HG03108 (cell line): ENCODE measurements around the gene HDAC11.

ENCODE experiments used
- ATAC-seq: cut with Tn5 transposase; IDR thresholded peaks from one replicate; pipeline ENCODE4 v1.9.1; 2021; ENCODE audit warnings: moderate library complexity; ENCODE audit not compliant: unreplicated experiment

HDAC11 gene

DNA sequence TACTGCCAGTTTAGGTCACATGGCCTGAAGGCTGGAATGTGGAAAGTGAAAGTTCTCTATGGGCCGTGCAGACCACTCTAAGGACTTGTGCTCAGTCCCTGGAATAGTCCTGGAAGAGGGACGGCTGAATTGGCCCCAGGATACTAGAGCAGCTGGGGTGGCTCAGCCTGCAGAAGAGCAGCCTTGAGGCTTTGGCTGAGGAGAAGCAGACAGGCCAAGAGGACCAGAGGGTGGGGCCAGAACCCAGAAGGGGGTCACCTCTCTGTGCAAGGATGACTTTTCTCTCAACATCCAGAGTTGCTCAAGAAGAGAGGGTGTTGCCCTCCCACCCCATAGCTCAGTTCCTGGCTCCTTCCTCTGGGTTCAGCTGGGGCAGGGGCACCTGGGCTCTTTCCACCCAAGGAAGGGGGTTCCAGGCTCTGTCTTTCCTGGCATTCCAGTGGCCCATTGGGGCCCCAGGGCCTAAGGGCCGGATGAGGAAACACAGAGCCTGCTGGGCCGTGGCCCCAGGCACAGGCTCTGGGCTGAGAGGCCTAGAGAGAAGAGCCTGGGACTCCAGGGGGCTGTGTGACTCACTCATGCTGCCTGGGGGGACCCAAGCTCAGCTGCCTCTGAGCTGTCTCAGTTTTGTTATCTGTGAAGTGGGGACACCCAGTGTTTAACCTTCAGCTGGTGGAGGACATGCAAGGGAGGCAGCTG is 60.3 kb downstream of the HDAC11 start:
- no peak for ATAC-seq

DNA sequence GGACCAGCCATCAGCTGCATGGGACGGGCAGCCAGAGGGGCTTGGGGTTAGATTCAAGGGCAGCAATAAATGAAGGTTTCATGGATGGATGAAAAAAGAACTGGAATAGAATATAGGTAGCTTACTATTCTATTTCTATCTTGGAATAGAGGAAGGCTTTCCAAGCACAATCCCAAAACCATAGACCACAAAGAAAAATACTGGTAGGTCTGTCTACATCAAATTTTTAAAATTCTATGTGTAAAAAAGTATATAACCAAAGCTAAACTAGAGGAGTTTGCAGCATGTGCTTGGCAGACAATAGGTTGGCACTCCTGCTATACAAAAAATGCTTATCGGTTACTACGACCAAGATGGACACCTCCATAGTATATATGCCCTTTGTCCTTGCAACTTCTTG is 61.6 kb downstream of the HDAC11 start:
- ATAC-seq, result no peak

DNA sequence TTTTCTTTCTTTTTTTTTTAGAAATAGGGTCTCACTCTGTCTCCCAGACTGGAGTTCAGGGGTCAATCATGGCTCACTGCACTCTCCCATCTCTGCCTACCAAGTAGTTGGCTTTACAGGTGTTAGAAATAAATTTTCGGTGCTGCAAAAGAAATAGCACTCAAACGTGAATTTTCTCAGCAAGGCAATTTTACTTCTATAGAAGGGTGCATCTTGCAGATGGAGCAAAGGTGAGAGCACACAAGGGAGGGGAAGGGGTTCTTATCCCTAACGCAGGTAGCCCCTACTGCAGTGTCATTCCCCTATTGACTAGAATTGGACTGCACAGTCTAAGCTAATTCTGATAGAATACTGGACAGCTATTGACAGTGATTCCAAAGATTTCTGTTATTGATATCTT is 62.0 kb downstream of the HDAC11 start:
- ATAC-seq, result no peak

DNA sequence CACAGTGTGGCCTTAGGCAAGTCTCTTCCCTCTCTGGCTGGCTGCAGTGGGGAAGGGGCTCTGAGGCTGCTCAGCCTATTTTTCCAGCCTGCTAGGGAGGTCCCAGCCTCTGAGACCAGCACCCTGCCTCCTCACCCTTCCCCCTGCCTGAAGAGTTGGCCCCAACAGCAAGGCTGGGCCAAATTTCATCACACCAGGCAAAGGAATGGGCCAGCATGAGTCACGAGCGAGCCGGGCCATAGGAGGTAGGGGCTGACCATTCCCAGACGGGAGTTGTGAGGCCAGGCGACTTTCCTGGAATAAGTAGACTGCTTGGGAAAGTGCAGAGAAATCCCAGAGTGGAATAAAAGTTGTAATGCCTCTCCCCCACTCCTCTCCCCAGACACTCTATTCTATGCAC is 63.1 kb downstream of the HDAC11 start:
- ATAC-seq, result no peak

DNA sequence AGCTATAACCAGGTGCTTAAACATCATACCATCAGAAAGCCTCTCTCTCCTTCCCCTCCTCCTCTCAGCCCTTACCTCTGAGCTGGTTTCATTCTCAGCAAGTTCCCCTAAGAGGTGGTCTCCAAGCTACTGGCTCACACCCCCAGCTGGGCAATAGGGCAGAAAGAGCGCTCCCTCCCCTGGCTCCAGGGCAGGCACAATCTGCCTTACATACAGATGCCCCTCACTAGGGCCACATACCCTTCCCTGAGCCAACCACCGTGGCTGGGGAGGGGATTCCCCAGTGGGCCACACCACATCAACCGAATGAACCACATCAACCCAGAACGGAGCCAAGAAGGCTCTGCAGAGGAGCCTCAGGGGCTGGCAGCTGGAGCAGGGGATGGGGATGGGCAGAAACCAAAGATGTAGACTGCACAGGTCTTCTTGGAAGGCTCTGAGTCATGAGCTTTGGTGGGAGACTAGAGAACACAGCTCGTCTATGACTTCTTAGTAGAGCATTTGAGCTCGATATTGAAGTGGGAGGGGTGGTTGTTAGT is 64.3 kb downstream of the HDAC11 start:
- ATAC-seq, result no peak

DNA sequence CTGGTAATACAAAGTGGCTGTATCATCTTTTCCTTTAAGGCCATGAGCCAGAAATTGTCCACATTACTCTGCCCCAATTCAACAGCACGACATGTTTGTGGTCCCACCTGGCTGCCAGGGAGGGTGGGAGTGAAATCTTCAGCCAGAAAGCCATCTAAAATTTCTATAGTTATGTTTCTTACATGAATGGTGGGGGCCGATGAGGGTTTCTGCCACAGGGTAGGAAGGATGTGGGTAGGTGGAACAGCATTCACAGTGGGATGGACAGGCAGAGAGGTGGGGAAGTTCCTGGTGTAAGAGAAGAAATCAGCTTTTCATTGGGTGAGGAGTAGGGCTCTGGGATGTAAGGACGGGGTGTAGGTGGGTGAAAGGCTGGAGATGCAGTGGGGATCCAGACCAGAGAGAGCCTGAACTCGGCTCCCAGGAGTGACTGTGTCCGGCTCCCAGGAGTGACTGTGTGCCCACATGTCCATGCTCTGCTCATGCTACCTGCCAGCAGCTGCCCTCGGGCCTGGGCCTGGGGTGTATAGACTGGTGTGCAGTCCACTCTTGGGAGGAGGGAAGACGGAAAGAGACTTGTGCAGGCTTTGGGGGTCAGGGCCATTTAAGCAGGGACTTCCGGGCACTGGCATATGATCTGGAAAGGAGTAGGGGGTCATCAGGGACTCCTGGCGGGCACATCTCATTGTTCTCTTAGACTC is 65.0 kb downstream of the HDAC11 start:
- ATAC-seq, result no peak

DNA sequence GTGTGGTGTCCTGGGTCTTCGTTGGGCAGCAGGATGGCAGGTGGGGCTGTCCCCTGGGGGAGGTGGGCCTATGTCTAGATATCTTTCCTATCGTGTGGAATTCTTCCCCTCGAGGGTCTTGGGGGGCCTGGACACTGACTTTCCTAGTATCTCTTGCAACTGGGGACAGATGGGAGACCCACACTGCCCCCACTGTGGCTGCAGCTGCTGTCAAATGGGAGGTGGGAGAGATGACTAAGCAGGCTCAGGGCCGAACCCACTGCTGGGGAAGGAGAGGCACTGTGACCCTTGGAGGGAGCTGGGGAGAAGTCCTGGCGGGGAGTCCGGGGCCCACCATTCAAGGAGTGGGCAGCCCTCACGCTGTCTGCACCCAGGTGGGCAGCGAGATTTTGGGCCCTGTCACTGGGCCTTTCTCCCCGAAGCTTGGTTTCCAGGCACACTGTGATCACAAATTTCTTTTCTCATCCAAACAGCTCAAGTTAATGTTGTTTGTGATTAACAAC is 65.9 kb downstream of the HDAC11 start:
- ATAC-seq, result no peak

DNA sequence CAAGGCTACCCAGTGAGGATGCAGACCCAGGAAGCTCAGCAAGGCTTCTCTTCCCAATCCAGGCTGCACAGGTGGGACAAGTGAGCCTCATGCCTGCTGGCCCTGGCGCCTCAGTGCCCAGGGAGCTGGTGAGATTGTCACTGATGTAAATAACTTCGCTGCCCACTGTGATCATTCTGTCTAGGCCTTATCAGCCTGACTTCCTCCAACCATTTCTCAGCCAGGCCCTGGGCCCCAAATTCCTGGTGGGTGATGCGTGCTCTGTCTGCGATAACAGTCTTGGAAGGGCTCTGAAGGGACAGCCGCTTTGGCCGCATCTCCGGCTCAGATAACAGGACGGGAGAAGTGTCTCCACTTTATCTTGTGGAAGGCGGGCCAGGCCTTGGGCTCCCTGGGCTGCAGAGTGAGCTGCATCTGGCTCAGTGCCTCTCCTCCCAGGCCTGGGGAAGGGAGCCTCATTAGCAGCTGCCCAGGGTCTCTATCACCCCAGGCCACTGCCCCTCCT is 66.6 kb downstream of the HDAC11 start:
- ATAC-seq, result no peak

DNA sequence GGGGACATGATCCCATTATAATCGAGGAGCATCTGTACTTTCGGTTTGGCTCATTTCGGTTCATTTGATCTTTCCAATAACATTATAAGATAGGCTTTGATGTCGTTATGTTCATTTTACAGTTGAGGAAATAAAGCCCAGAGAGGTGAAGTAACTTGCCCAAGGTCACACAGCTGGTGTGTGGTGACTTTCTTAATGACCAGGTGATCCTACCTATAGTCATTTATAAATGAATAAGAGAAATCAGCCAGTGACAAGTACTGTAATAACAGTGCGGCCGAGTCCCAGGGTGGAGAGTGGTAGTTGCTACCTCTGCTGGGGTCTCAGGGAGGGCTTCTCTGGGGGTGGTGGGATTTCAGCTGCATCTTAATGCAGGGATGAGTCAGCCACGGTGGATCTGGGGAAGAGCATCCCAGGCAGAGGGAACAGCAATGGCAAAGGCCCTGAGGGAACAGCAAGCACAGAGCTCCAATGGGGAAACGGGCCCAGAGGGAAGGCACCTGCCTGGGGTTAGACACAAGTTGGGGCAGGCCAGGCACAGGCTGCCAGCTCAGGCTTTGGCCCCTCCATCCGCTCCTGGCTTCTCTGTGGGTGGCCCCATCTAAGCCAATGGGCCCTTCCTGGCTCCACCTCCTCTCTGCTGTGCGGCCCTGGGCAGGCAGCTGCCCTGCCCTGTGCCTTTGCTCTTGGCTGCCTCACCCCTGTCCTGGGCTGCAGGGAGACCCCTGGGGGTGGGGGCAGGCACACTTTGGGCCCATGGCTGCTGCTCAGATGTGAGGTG is 67.7 kb downstream of the HDAC11 start:
- no peak for ATAC-seq

DNA sequence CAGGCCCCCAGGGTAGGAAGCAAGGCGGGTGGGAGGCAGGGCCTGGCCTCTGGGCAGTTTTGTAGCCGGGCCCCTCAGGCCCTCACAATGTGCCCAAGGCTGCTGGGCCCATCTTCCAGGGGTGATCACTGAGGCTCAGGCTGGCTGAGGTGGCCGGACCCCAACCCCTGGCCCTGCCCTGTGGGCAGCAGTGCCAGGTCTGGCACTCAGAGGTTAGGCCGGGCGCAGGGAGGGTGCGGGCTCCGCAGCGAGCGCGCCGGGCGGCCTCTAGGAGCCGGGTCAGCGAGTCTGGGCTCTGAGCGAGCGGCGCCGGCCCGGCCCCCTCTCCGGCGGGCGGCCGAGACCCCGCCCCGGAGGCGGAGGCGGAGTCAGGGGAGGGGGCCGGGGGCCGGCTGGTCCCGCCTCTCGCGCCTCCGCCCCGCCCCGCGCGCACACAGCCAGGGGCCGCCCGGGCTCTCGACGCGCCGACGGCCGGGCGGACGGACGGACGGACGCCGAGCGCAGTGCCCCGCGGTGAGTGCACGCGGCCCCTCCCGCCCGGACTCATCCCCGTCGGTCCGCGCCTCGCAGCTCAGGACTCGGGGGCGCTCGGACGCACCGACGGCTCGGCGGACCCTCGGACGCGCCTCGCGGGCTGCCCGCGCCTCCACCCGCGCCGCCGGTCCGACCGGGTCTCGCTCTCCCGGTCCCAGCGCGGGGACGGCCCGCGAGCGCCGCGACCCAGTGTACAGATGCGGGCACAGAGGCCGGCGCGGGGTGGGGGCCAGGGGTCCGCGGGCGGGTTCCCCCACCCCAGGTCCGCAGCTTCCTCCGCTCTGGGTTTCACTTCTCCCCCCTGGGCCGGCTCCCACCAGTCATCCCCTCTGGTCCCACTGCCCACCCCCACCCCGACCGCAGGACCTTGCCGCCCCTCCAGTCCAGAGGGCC is 68.9 kb downstream of the HDAC11 start, which contains the start of gene FBLN2:
TSS of gene FBLN2 (plus strand) at position 430 of the 927 bp plus-strand sequence. CDS start 21,231 bp downstream, outside the sequence.
- no peak for ATAC-seq

DNA sequence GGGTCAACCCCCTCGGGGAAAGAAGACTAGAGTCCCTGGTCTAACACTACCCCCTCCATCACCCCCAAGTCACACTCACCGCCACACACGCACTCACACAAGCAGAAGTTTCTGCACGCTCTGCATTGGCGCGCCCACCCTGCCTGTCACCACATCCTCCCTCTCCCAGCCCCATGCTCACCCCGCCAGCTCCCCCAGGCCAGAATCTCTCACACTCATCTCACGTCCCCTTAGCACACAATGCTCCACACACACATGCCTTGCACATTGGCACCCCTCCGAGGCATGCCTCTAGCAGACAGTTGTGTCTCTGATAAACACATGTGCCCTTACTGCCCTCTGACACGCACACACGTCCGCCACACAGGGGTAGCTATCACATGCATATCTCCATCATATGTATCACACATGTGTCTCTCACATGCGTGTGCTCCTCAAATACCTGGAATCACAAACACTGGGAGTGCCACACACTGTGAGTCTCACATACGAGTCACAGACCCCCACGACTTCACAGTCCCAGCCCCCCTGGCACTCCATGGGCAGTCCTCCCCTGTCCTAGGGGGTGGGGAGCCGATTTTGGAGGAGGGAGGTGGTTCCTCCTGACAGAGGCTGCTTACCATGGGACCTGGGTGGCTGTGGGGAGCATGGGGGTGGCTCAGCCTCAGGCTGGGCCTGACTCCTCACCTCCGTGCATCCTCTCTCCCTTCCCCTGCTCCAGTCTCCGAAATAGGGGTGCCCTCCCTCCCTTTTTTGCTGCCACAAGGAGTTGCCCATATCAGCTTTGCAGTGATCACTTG is 69.7 kb downstream of the HDAC11 start:
- ATAC-seq, result no peak

DNA sequence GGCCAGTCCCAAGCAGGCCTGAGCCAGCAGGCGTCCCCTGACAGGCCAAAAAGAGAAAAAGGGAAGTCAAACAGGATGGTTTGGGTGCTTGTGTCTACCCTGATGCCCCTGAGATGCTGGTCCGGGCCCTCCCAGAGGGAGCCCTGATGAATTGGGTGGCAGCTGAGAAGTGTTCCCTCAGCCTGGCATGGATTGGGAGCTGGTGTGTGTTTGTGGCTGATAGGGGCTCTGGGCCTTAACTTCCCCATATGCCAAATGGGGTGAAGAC is 70.3 kb downstream of the HDAC11 start:
- ATAC-seq, result no peak

DNA sequence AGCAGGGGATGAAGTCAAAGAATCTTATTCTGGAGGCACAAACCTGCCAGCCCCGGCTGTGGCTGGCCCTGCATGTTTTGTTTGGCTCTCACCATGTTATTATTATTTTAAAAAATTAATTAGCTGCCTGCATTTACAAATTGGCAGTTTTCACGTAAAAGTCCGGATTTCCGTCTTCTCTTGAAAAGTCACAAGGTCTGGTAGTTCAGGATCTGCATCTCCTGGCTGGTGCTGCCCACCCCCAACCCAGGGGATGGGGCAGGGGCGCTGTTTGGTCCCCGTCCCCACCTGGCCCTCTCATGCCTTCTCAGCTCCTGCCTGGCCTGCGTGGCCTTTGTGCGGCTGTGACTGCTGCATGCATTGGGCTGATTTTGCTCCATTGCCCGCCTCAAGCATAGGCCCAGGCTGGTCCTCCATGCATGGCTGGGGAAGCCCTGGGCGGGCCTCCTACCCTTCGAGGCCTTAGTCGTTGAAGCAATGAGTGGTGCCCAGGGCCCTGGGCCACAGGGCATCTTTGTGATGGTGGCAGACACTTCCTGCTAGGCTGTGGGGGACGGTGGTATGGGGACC is 70.8 kb downstream of the HDAC11 start:
- no peak for ATAC-seq

DNA sequence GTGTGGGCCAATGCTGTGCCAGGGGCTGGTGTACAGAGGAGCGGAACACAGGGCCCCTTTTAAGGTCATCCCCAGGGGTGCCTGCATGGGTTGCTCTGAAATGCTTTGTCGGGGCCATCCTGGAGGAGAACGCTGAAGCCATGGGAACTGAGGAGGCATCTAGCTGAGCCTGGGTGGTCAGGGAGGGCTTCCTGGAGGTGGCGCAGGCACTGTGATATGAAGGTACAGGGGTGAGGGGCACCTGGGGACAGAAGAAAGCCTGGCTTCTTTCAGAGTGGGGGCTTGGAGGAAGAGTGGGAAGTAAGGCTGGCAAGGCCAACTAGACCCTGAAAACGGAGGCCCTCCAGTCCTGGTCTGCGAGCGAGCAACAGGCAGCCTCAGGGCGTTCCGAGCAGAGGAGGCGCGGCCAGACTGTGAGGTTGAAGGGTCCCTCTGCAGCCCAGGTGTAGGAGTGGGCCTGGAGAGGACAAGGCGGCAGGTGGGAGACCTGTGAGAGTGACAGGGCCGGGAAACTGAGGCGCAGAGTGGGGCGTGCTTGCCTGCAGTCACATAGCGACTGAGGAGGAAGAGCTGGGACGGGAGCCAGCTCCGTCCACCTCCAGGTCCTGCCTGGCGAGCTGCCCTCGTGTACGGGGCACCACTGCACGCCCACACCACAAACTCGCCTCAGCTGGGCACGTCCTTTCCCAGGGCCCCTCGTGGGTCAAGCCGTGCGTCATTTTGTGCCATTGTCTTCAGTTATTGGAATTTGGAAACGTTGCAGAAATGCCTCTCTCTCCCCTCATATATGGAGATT is 72.9 kb downstream of the HDAC11 start:
- ATAC-seq, result no peak

DNA sequence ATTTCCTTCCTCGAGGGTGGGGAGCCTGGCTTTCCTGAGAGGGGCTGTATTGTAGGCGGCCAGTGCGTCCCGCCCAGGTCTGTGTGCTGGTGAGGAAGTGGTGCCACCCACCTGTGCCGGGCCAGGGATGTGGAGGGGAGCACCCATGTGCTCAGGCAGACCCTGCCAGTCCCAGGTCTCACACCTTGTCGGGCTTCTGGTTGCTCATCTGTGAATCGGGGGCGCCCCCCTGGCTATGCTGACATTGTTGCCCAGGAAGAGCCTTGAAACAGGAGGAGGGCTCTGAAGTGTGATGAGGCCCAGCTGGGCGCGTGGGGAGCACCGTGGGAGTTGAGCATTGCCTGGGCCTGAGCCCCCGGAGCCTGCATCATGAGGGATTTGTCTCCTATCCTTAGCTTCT is 73.6 kb downstream of the HDAC11 start:
- ATAC-seq, result no peak

DNA sequence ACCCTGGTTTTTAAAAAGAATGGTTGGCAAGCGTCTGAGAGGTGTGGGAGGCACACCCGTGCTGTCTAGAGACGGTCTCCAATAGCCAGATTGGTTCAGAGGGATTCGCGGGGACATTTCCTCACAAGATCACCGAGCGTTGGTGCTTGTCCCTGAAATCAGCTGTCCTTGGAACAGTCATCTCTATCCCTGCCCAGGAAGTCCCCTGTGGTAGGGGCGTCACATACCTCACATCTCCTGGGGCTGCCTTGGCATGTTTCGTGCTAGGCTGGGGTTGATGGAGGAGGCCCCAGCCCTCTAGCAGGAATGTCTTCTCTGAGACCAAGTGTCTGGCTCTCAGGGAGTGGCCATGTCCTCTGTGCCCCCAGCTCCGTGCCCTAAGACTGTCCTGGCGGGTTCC is 75.6 kb downstream of the HDAC11 start:
- no peak for ATAC-seq
